ENCODE results near the gene DCAF6.

DNA sequence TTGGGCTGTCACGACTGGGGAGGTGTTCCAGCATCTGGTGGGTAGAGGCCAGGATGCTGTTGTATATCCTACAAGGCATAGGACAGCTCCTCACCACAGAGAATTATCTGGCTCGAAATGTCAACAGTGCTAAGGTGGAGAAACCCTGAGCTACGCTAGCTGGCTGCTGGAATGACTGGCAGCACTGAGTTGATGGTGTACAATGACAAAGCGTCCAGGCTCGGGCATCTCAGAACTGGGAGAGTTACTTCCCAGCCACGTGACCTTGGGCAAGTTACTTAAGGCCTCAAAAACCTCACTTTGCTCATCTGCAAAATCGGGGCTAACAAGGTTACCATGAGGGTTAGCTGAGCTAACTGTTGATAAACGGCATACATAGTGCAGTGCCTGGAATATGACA lies 164.9 kb downstream of the DCAF6 start:
- TF ChIP-seq CTCF (IDR thresholded peaks at IDR 0.05) (no peak), POLR2AphosphoS5 (IDR thresholded peaks at IDR 0.05) (no peak), POLR2A (IDR thresholded peaks at IDR 0.05) (no peak)

All from prostate gland (tissue), 2 donors.